Heart left ventricle (tissue), 13 donors: ENCODE measurements around the gene PDGFC.

Experiments
- POLR2A ChIP-seq, 2 donors: fragments of 450-650 bp; IDR thresholded peaks; one replicate each; pipeline ENCODE4 v1.6.1; 2017; ENCODE audit warnings: antibody characterized with exemption in 2 of 2, mild to moderate bottlenecking in 2 of 2, moderate library complexity in 2 of 2
- TF ChIP-seq, protein P1 (sequence below), 12 donors: fragments of 200-600 bp; sonication (generic) in 4 of 12; IDR thresholded peaks; one replicate each; pipeline versions ENCODE4 v1.5.0 to v1.8.0; 2018 to 2022; ENCODE audit warnings: antibody characterized with exemption in 12 of 12, mild to moderate bottlenecking in 5 of 12
- donor health status: ischemic (EF 13 %, LVEDD 7.1; RV severe dilation, severe dysfunction).
- donor health status: DM: no; HTN: yes; CAD: no.
- donor health status: DM: no; HTN: no; CAD: no.
- donor health status: ischemic (EF 25% LVEDD 6.9; RV normal size, moderate dysfunction).
- donor health status: ischemic (EF 25% LVEDD 5.7; RV mildly dilated, moderate dysfunction).
- donor health status: ischemic (EF 35%, LVEDD 5.7; RV mildly dilated, moderate dysfunction).
- donor health status: nonischemic (EF 11% LVEDD 7.7; RV severe dilation, severe dysfunction).
- donor health status: DM: yes; HTN: yes; CAD: no.
- donor health status: PGD.
- donor health status: ischemic (EF 29% LVEDD 5.4; RV normal size, mild dysfunction).
- donor health status: nonischemic (EF 23%, LVEDD 6.1; RV moderate dilation, normal function).

DNA sequence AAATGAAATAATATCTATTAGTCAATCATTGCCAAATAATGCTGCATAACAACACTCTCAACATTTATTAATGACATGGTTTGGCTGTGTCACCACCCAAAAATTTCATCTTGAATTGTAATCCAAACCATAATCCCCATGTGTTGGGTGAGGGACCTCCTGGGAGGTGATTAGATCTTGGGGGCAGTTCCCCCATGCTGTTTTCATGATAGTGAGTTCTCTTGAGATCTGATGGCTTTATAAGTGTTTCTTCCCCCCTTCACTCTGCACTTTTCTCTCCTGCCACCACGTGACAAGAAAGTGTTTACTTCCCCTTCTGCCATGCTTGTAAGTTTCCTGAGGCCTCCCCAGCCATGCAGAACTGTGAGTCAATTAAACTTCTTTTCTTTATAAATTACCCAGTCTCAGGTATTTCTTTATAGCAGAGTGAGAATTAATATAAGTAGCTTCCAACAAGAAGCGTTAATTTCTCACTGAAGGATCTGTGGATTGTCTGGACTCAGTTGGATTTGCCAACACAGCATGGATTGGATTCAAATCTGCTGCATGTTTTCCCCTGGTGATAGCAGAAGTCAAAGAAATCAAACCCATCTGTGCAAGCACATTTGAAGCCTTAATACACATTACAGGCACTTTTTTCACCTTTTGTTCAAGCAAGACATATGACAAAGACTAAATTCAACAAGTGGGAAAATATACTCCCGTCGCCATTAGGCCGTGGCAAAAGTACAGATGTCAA is 216.6 kb downstream of the PDGFC start:
- TF ChIP-seq POLR2A (IDR thresholded peaks at IDR 0.05) = no peak
- TF ChIP-seq, protein P1, sequence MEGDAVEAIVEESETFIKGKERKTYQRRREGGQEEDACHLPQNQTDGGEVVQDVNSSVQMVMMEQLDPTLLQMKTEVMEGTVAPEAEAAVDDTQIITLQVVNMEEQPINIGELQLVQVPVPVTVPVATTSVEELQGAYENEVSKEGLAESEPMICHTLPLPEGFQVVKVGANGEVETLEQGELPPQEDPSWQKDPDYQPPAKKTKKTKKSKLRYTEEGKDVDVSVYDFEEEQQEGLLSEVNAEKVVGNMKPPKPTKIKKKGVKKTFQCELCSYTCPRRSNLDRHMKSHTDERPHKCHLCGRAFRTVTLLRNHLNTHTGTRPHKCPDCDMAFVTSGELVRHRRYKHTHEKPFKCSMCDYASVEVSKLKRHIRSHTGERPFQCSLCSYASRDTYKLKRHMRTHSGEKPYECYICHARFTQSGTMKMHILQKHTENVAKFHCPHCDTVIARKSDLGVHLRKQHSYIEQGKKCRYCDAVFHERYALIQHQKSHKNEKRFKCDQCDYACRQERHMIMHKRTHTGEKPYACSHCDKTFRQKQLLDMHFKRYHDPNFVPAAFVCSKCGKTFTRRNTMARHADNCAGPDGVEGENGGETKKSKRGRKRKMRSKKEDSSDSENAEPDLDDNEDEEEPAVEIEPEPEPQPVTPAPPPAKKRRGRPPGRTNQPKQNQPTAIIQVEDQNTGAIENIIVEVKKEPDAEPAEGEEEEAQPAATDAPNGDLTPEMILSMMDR (IDR thresholded peaks at IDR 0.05) = no peak
